Measurements from ENCODE around the gene SLC23A1.

DNA sequence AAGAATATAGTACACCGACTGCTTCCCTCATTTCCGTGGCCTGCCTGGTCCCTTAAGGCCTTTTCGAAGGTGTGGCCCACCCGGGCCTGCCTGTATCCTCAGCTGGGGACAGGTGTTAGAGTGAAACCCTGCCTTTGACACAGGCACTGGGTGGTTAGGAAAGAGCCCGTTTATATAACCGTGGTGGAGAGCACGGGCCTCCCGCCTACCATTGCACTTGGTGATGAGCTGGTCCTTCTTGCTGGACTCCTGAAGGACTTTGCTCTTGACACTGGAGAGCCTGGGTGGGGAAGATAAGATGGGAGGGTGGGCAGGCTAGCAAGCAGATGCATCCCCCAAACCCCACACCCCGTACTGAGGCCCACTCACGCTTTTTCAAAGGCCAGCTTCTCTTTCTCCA lies 18.4 kb upstream of the SLC23A1 start:
- no peak for TF ChIP-seq POLR2AphosphoS5 (IDR thresholded peaks at IDR 0.05; ENCODE audit: low read depth, low read length)
- TF ChIP-seq, protein P1, sequence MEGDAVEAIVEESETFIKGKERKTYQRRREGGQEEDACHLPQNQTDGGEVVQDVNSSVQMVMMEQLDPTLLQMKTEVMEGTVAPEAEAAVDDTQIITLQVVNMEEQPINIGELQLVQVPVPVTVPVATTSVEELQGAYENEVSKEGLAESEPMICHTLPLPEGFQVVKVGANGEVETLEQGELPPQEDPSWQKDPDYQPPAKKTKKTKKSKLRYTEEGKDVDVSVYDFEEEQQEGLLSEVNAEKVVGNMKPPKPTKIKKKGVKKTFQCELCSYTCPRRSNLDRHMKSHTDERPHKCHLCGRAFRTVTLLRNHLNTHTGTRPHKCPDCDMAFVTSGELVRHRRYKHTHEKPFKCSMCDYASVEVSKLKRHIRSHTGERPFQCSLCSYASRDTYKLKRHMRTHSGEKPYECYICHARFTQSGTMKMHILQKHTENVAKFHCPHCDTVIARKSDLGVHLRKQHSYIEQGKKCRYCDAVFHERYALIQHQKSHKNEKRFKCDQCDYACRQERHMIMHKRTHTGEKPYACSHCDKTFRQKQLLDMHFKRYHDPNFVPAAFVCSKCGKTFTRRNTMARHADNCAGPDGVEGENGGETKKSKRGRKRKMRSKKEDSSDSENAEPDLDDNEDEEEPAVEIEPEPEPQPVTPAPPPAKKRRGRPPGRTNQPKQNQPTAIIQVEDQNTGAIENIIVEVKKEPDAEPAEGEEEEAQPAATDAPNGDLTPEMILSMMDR (IDR thresholded peaks at IDR 0.05), result no peak

All from Panc1 (cell line).